ENCODE measurements around the gene BLOC1S1.
"Not testable (repeated sequence)": the region's sequence is repeated elsewhere in the genome, so short reads cannot be mapped to it uniquely, and the experiment has no call there.

The BLOC1S1 gene

DNA sequence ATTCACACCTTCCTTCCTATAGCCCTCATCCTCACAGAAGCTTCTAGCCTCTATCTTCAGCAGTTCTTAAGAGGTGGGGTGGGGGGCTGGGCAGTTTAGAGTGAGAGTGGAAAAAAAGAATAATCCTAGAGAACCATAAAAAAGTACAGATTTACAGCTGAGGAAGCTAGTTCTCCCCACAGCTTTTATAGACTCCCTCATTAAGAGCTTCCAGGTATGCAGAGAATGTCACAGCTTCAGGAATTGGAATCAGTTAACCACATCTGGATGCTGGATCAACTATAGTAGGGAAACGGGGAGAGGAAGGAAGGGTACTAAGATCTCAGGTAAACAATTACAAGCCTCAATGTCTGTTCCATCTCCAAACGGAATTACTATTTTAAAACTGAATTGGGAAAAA lies 39.4 kb downstream of the BLOC1S1 start:
- DNase-seq (no peak), ATAC-seq (ENCODE audit: insufficient read depth, low read depth) (no peak)
- Histone ChIP-seq H3K9ac (ENCODE audit: low read depth, low read length) (no peak overlapping the region), H3K4me3 (ENCODE audit: low read depth in 1 of 2, low read length in 2 of 2) (no peak overlapping the region), H3K27me3 (ENCODE audit: insufficient read depth, low read length, poor library complexity) (no peaks in the 10 kb centered on the region), H3K27ac (ENCODE audit: low read length) (no peak overlapping the region), H4K20me1 (ENCODE audit: insufficient read depth, low read length) (no peaks in the 10 kb centered on the region), H3K9me3 (ENCODE audit: insufficient read depth, low read length, severe bottlenecking) (no peaks in the 10 kb centered on the region), H3K4me1 (ENCODE audit: insufficient read depth, low read length) (no peaks in the 10 kb centered on the region), H3K79me2 (ENCODE audit: insufficient read depth, low read length) (no peaks in the 10 kb centered on the region), H3K4me2 (ENCODE audit: insufficient read depth, low read length) (no peak overlapping the region), H2AFZ (ENCODE audit: low read depth, low read length) (no peak overlapping the region), H3K36me3 (ENCODE audit: insufficient read depth, low read length) (peaks cover 98% of the 10 kb centered on the region)
- no peak for TF ChIP-seq CTCF (IDR thresholded peaks at IDR 0.05; ENCODE audit: borderline replicate concordance, extremely low read depth, low read length, poor library complexity, severe bottlenecking)
- no peak for TF ChIP-seq EZH2 (IDR thresholded peaks at IDR 0.05; ENCODE audit: borderline replicate concordance, low read depth, low read length, severe bottlenecking)

DNA sequence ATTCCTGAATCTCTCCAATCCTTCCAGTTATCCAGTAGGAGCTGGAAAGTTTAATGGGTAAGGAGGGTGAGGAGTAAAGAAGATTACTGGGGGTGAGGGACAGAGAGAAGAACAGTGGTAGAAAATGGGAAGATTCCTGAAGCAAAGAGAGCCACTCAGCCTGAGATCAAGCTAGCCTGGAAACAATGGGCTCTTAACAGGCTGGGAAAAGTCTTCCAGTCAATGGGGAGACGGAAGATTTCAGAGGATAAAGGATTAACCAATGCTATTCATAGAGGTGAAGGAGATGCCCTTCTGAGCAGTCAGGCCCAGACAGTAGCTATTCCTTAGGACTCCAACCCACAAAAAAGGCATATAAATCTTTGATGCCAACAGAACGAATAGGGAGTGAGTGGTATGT lies 41.9 kb downstream of the BLOC1S1 start:
- Histone ChIP-seq H3K9ac (ENCODE audit: low read depth, low read length) (no peak overlapping the region), H2AFZ (ENCODE audit: low read depth, low read length) (no peak overlapping the region), H3K27me3 (ENCODE audit: insufficient read depth, low read length, poor library complexity) (no peaks in the 10 kb centered on the region), H3K79me2 (ENCODE audit: insufficient read depth, low read length) (no peaks in the 10 kb centered on the region), H3K4me3 (ENCODE audit: low read depth in 1 of 2, low read length in 2 of 2) (no peak overlapping the region), H3K4me2 (ENCODE audit: insufficient read depth, low read length) (no peak overlapping the region), H4K20me1 (ENCODE audit: insufficient read depth, low read length) (no peaks in the 10 kb centered on the region), H3K4me1 (ENCODE audit: insufficient read depth, low read length) (no peaks in the 10 kb centered on the region), H3K27ac (ENCODE audit: low read length) (no peak overlapping the region), H3K36me3 (ENCODE audit: insufficient read depth, low read length) (peaks cover 97% of the 10 kb centered on the region), H3K9me3 (ENCODE audit: insufficient read depth, low read length, severe bottlenecking) (no peaks in the 10 kb centered on the region)
- DNase-seq = no peak
- peak; percentile 65 for ATAC-seq (ENCODE audit: insufficient read depth, low read depth)
- TF ChIP-seq EZH2 (IDR thresholded peaks at IDR 0.05; ENCODE audit: borderline replicate concordance, low read depth, low read length, severe bottlenecking) (no peak), CTCF (IDR thresholded peaks at IDR 0.05; ENCODE audit: borderline replicate concordance, extremely low read depth, low read length, poor library complexity, severe bottlenecking) (no peak)

- not testable (repeated sequence) for DNase-seq; H3K4me2 ChIP-seq (ENCODE audit: insufficient read depth, low read length); H2AFZ ChIP-seq (ENCODE audit: low read depth, low read length); H3K4me1 ChIP-seq (ENCODE audit: insufficient read depth, low read length); ATAC-seq (ENCODE audit: insufficient read depth, low read depth); H3K4me3 ChIP-seq (ENCODE audit: low read depth in 1 of 2, low read length in 2 of 2); H3K27me3 ChIP-seq (ENCODE audit: insufficient read depth, low read length, poor library complexity); H4K20me1 ChIP-seq (ENCODE audit: insufficient read depth, low read length); H3K9ac ChIP-seq (ENCODE audit: low read depth, low read length); H3K27ac ChIP-seq (ENCODE audit: low read length); H3K9me3 ChIP-seq (ENCODE audit: insufficient read depth, low read length, severe bottlenecking); H3K79me2 ChIP-seq (ENCODE audit: insufficient read depth, low read length)
- peaks cover 96% of the 10 kb centered on the region for H3K36me3 ChIP-seq (ENCODE audit: insufficient read depth, low read length)
These were observed 42.7 kb downstream of the BLOC1S1 start for GRCh38 chr12:55758575-55758974.

GRCh38 chr12:55760663-55761062 lies 44.8 kb downstream of the BLOC1S1 start:
- H3K9ac ChIP-seq (ENCODE audit: low read depth, low read length) = no peak overlapping the region
- H4K20me1 ChIP-seq (ENCODE audit: insufficient read depth, low read length) = no peaks in the 10 kb centered on the region
- peaks cover 88% of the 10 kb centered on the region for H3K36me3 ChIP-seq (ENCODE audit: insufficient read depth, low read length)
- H3K4me3 ChIP-seq (ENCODE audit: low read depth in 1 of 2, low read length in 2 of 2) = no peak overlapping the region
- H3K27ac ChIP-seq (ENCODE audit: low read length) = no peak overlapping the region
- H2AFZ ChIP-seq (ENCODE audit: low read depth, low read length) = no peak overlapping the region
- H3K4me1 ChIP-seq (ENCODE audit: insufficient read depth, low read length) = no peaks in the 10 kb centered on the region
- H3K4me2 ChIP-seq (ENCODE audit: insufficient read depth, low read length) = no peak overlapping the region
- ATAC-seq (ENCODE audit: insufficient read depth, low read depth) = no peak
- no peaks in the 10 kb centered on the region for H3K27me3 ChIP-seq (ENCODE audit: insufficient read depth, low read length, poor library complexity)
- H3K79me2 ChIP-seq (ENCODE audit: insufficient read depth, low read length) = peaks cover 7% of the 10 kb centered on the region
- TF ChIP-seq CTCF (IDR thresholded peaks at IDR 0.05; ENCODE audit: borderline replicate concordance, extremely low read depth, low read length, poor library complexity, severe bottlenecking) = no peak
- TF ChIP-seq EZH2 (IDR thresholded peaks at IDR 0.05; ENCODE audit: borderline replicate concordance, low read depth, low read length, severe bottlenecking) = no peak
- no peaks in the 10 kb centered on the region for H3K9me3 ChIP-seq (ENCODE audit: insufficient read depth, low read length, severe bottlenecking)
- DNase-seq = no peak

Measured in DND-41 (cell line).